Measurements from ENCODE around the gene SGO1. TPM values are rescaled to one million over a fixed set of nuclear protein-coding genes. Genes with fewer than 3 reads are reported as not detected.
A peak's percentile ranks its signal among the peaks of the same experiment; 100 is the strongest.

SGO1 gene
- total RNA-seq, 1 donor = 0.36 TPM

DNA sequence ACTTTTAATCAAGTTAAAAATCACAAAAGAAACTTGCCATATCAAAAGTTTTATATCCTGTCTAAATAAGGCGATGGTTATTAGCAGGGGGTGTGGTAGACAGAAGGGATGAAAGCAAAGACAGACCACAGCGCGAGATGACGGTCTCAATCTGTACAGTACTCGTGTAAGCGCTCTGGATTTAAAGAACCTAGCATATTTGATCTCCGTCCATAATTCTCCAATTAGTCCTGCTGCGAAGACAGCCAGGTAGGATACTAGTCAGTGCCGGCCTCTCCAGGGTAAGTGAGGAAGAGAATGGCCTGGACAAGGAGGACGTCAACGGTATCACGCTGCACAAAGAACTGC lies 701 bp downstream of the SGO1 start:
- DNase-seq (ENCODE audit: insufficient read length, low spot score, missing footprints) = no peak
- Histone ChIP-seq H3K36me3 (ENCODE audit: insufficient read depth, low read length) (no peaks in the 10 kb centered on the region), H3K27ac (ENCODE audit: low read depth, low read length) (peak overlapping the region; percentile 94)

DNA sequence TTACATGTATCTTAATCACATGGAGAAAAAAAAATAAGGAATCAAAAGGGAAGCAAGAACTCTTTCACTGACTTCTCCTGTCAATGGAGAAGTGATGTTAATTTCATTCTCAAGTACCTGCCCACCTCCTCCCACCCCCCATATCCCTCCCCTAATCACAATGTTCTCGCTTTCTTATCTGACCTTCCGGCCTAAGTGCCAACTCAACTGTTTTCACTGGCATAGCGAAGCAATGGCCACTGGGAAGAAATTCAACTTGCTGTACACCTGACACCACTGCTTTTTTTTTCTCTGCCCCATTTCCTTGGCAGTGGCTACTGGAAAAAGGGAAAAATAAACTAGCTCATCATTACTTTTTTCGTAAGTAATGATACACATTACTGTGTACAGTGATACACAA lies 3.8 kb downstream of the SGO1 start:
- H4K20me1 ChIP-seq (ENCODE audit: insufficient read depth, low read length) = no peaks in the 10 kb centered on the region
- no peak overlapping the region for H3K4me3 ChIP-seq (ENCODE audit: insufficient read depth, low read length)
- H3K79me2 ChIP-seq (ENCODE audit: insufficient read depth, low read length) = peaks cover 17% of the 10 kb centered on the region
- peaks cover 11% of the 10 kb centered on the region for H3K4me1 ChIP-seq (ENCODE audit: insufficient read depth, low read length)
- TF ChIP-seq, protein P1, sequence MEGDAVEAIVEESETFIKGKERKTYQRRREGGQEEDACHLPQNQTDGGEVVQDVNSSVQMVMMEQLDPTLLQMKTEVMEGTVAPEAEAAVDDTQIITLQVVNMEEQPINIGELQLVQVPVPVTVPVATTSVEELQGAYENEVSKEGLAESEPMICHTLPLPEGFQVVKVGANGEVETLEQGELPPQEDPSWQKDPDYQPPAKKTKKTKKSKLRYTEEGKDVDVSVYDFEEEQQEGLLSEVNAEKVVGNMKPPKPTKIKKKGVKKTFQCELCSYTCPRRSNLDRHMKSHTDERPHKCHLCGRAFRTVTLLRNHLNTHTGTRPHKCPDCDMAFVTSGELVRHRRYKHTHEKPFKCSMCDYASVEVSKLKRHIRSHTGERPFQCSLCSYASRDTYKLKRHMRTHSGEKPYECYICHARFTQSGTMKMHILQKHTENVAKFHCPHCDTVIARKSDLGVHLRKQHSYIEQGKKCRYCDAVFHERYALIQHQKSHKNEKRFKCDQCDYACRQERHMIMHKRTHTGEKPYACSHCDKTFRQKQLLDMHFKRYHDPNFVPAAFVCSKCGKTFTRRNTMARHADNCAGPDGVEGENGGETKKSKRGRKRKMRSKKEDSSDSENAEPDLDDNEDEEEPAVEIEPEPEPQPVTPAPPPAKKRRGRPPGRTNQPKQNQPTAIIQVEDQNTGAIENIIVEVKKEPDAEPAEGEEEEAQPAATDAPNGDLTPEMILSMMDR (IDR thresholded peaks at IDR 0.05; ENCODE audit: extremely low read depth, low read depth, low read length) = no peak
- no peaks in the 10 kb centered on the region for H3K36me3 ChIP-seq (ENCODE audit: insufficient read depth, low read length)
- DNase-seq (ENCODE audit: insufficient read length, low spot score, missing footprints) = peak; percentile 36
- no peak overlapping the region for H3K27ac ChIP-seq (ENCODE audit: low read depth, low read length)
- peak overlapping the region; percentile 34 for H2AFZ ChIP-seq (ENCODE audit: low read length)
- no peaks in the 10 kb centered on the region for H3K27me3 ChIP-seq (ENCODE audit: insufficient read depth, low read length)
- H3K4me2 ChIP-seq (ENCODE audit: insufficient read depth, low read length) = no peak overlapping the region
- H3K9me3 ChIP-seq (ENCODE audit: low read depth, low read length) = no peaks in the 10 kb centered on the region

More for the DNA sequence above, 701 bp downstream of the SGO1 start:
- H4K20me1 ChIP-seq (ENCODE audit: insufficient read depth, low read length) = no peaks in the 10 kb centered on the region
- TF ChIP-seq, protein P1 (IDR thresholded peaks at IDR 0.05; ENCODE audit: extremely low read depth, low read depth, low read length) = no peak
- no peaks in the 10 kb centered on the region for H3K27me3 ChIP-seq (ENCODE audit: insufficient read depth, low read length)
- peak overlapping the region; percentile 99 for H2AFZ ChIP-seq (ENCODE audit: low read length)
- peaks cover 11% of the 10 kb centered on the region for H3K4me1 ChIP-seq (ENCODE audit: insufficient read depth, low read length)
- peaks cover 17% of the 10 kb centered on the region for H3K79me2 ChIP-seq (ENCODE audit: insufficient read depth, low read length)
- peak overlapping the region; percentile 90 for H3K4me3 ChIP-seq (ENCODE audit: insufficient read depth, low read length)
- peak overlapping the region; percentile 94 for H3K4me2 ChIP-seq (ENCODE audit: insufficient read depth, low read length)
- no peaks in the 10 kb centered on the region for H3K9me3 ChIP-seq (ENCODE audit: low read depth, low read length)

DNA sequence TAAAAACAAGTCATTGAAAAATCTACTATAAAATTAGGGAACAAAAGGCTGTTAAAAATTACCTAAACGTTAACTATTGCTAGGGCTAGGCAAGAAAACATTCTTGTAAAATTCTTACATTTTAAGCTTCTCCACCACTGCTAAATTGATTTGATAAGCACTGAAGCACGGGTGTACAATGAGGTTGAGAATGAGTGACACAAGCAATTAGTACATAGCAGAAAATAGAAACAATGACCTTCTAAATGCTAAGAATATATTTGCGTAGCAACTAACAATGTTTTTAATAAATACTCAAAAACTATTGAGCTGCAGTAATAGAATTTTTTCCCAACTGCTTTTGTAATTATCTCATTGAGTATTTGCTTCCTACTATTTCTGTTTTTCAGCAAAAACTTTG lies 4.7 kb downstream of the SGO1 start:
- Histone ChIP-seq H3K27ac (ENCODE audit: low read depth, low read length) (no peak overlapping the region), H3K4me2 (ENCODE audit: insufficient read depth, low read length) (no peak overlapping the region), H3K4me1 (ENCODE audit: insufficient read depth, low read length) (peaks cover 11% of the 10 kb centered on the region), H3K27me3 (ENCODE audit: insufficient read depth, low read length) (no peaks in the 10 kb centered on the region), H3K36me3 (ENCODE audit: insufficient read depth, low read length) (no peaks in the 10 kb centered on the region), H3K79me2 (ENCODE audit: insufficient read depth, low read length) (peaks cover 17% of the 10 kb centered on the region), H3K4me3 (ENCODE audit: insufficient read depth, low read length) (no peak overlapping the region), H2AFZ (ENCODE audit: low read length) (no peak overlapping the region), H4K20me1 (ENCODE audit: insufficient read depth, low read length) (no peaks in the 10 kb centered on the region), H3K9me3 (ENCODE audit: low read depth, low read length) (no peaks in the 10 kb centered on the region)
- no peak for DNase-seq (ENCODE audit: insufficient read length, low spot score, missing footprints)
- TF ChIP-seq, protein P1 (IDR thresholded peaks at IDR 0.05; ENCODE audit: extremely low read depth, low read depth, low read length) = no peak

DNA sequence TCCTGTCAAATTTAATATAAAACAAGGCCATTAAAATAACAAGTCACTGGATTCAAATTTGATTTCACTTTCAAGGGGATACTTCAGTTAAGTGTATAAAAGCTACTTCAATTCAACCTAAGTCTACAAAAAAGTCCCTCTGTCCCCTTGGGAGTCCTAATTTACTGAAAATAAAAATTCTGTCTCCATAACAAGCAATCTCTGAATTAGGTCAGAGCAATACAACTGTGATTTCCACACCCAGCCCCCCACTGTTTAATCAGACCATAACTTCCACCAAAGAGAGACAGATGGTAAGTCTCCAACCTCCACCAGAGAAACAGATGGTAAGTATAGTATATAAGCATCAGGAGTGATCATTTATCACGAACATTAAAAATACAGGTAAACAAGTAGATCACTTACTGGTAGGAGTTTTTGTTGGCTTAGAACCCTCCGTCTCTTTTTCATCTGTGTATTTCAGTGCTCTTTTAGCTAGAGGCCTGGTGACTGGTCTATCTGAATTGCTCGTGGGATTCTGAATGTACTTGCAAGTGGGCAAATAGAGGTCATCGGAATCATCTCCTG lies 12.1 kb downstream of the SGO1 start:
- no peaks in the 10 kb centered on the region for H3K4me1 ChIP-seq (ENCODE audit: insufficient read depth, low read length)
- no peak overlapping the region for H3K27ac ChIP-seq (ENCODE audit: low read depth, low read length)
- no peaks in the 10 kb centered on the region for H3K9me3 ChIP-seq (ENCODE audit: low read depth, low read length)
- no peak for DNase-seq (ENCODE audit: insufficient read length, low spot score, missing footprints)
- TF ChIP-seq, protein P1 (IDR thresholded peaks at IDR 0.05; ENCODE audit: extremely low read depth, low read depth, low read length) = no peak
- H3K79me2 ChIP-seq (ENCODE audit: insufficient read depth, low read length) = no peaks in the 10 kb centered on the region
- no peaks in the 10 kb centered on the region for H4K20me1 ChIP-seq (ENCODE audit: insufficient read depth, low read length)
- no peak overlapping the region for H3K4me3 ChIP-seq (ENCODE audit: insufficient read depth, low read length)
- peak overlapping the region; percentile 66 for H2AFZ ChIP-seq (ENCODE audit: low read length)
- no peaks in the 10 kb centered on the region for H3K36me3 ChIP-seq (ENCODE audit: insufficient read depth, low read length)
- H3K4me2 ChIP-seq (ENCODE audit: insufficient read depth, low read length) = no peak overlapping the region
- no peaks in the 10 kb centered on the region for H3K27me3 ChIP-seq (ENCODE audit: insufficient read depth, low read length)

All from osteoblast (primary cell).